Activated CD8-positive, alpha-beta memory T cell treated with anti-CD3 and anti-CD28 coated beads, Interleukin-2, amount 50 U/mL, for 1 hour (primary cell): Measurements from ENCODE around the gene TMEM63B.
"Not testable (repeated sequence)": the region's sequence is repeated elsewhere in the genome, so short reads cannot be mapped to it uniquely, and the experiment has no call there.

ENCODE experiments used
- DNase-seq: peaks from one replicate; pipeline ENCODE4 v3.0.0-alpha.2; 2020; ENCODE audit errors: extremely low read depth

TMEM63B gene

DNA sequence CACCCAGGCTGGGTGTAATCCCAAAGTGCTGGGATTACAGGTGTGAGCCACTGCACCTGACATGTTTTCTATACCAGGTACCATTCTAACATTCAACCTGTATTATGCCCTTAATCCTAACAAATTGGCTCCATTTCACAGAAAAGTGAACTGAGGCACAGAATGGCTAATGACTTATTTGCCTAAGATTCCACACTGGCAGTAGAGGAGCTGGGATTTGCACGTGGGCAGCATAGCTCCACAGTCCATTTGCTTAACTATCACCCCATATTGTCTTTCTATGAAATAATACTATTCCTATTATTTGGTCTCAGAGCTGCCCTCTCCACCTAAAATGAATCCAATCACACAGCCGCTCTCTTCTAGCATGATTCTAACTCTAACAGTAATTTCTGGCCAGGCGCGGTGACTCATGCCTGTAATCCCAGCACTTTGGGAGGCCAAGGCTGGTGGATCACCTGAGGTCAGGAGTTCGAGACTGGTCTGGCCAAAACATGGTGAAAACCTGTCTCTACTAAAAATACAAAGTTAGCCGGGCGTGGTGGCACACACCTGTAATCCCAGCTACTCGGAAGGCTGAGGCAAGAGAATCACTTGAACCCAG is 66.1 kb downstream of the TMEM63B start:
- DNase-seq = no peak

DNA sequence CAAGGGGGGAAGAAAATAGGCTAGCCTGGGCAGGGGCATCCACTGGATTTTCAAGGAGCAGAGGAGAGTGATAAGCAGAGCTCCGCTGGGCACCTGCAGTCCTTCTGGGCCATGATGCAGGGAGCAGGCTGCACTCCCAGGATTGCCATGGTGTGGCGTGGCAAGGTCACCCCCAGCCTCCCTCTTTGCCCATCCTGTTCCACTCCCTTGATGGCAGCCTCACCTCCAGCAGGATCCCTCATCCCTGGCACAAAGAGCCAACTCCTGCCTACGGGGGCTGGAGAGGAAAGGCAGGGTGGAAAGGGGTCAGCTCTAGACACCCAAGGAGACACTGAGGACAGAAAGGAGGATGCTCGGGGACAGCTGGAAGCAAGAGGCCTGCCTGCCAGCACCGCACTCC is 67.0 kb downstream of the TMEM63B start:
- no peak for DNase-seq

DNA sequence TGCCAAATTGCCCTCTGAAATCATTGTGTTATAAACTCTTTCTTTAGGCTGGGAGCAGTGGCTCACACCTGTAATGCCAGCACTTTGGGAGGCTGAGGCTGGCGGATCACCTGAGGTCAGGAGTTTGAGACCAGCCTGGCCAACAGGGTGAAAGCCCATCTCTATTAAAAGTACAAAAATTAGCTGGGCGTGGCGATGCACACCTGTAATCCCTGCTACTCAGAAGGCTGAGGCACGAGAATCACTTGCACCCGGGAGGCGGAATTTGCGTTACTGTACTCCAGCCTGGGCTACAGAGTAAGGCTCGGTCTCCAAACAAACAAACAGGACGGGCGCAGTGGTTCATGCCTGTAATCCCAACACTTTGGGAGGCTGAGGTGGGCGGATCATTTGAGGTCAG is 69.0 kb downstream of the TMEM63B start:
- DNase-seq = not testable (repeated sequence)

DNA sequence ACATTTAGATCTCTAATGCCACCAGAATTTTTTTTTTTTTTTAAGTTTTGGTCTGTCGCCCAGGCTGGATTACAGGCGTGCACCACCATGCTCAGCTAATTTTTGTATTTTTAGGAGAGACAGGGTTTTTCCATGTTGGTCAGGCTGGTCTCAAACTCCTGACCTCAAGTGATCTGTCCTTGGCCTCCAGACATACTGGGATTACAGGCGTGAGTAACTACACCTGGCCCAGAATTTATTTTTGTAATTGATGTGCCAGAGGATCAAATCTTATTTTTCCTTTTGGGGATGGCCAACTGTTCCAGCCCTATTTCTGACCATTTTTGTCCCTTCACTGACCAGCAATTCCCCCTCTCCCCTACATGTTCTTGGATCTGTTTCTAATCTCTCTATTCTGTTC is 71.3 kb downstream of the TMEM63B start:
- DNase-seq = no peak

DNA sequence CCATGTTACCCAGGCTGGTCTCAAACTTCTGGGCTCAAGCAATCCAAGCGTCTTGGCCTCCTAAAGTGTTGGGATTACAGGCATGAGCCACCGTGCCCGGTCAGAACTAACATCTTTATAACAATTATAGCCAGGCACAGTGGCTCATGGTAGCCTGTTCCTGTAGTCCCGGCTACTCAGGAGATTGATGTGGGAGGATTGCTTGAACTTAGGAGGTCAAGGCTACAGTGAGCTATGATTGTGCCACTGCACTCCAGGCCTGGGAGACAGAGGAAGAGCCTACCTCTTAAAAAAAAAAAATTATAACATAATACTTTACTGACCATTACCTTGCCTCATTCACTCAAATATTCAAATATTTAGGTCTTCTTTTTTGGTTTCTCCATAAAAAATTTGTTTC is 72.5 kb downstream of the TMEM63B start:
- no peak for DNase-seq

DNA sequence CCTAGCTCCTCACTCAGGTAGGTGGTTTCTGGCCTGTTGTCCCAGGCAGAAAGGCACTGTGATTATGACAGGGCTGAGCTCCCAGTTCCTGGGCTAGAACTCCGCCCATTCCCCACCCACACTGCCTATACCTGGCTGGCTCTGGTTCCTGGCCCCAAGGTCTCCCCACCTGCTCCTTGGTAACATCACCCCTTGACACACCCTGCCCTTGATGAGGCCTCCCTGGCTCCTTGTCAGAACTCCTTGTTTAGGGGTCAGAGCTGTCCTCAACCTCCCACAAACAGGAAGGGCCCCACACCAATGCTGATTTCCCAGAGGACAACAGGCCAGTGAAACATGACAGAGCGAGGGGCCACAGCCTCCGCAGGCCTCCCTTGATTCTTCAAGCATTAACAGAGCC is 73.8 kb downstream of the TMEM63B start:
- no peak for DNase-seq

DNA sequence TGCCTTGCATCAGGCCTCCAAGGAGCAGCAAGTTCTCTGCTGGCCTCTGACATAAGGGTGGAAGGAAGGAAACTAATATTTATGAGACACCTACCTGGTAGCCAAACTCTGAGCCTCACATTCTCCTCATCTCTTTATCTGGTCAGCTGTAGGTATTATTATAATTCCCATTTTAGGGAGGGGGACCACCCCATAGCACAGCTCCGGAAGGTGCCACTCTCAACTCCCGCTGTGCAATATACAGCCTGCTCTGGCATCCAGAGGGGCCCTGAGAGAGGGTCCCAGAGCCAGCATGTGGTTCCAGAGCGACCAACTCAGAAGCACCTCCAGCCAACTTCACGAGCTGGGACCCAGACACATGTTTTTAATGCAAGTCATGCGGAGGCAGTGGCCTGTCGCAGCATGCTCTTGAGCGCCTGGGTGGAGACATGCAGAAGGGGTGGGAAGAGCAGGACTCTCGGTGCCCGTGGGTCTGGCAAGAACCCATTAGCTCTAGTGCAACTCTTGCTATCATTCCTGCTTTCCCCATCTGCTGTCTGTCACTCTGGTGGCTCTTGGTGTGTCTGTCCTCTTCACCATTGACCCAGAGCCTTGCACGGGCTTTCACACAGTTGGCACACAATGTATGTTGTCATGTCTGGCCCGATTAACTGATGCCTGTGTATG is 74.4 kb downstream of the TMEM63B start:
- DNase-seq = no peak

DNA sequence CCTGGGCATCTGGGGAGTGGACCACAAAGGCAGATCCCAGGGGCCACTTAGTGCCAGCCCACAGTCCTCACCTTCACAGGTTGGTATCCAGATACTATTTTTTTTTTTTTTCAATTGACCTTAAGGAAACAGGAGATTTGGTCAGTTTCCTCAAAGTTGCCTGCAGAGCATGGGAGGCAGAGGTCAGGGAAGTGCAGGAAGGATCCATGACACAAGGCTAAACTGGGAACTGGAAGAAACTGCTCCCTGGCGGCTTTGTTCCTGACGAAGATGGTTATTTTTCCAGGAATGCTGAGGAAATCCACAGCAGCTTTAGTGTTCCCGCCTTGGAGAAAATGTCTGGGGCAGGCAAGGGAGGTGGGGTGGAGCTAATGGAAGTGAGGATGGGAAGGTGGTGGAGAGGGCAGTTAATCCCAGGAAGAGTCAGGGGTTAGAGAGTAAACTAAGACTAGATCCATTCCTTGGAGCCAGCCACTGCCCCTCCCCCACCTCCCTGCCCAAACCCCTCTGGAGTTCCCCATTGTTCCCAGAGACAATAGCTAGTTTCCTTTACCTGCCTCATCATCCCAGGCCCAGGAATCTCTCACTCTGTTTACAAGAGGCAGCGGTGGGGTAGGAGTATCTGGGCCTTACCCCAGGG is 75.1 kb downstream of the TMEM63B start:
- DNase-seq = no peak

DNA sequence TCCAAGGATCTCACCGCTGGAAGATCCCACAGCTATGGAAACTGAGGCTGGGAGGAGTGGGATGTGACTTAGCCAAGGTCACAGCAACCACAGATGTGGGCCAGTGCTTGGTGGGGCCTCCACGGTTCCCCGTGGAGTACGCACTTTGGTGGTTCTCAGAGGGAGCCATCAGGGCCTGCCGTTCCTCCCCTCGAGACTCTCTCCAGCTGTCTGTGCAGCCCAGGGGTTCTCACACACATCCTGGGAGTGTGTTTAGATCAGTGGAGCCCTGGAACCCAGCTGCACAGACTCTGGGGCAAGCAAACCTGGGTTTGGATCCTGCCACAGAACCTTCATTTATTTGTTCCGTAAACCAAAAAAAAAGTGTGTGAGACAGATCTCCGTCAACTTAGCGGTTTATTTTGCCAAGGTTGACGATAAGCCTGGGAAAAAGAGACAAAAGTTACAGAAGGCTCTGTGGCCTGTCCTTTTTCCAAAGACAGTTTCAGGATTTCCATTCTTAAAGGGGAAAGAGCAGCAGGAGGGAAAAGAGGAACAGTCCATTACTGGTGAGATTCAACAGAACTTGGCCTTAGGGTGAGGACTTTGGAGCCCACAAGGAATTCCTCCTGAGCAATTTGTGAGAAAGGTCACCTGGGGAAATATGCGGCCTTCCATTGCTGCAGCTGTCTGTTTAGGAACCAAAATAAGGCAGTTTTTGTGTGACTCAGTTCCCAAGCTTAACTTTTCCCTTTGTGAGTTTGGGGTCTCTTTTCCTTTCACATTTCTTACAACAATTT is 75.8 kb downstream of the TMEM63B start:
- DNase-seq = no peak

DNA sequence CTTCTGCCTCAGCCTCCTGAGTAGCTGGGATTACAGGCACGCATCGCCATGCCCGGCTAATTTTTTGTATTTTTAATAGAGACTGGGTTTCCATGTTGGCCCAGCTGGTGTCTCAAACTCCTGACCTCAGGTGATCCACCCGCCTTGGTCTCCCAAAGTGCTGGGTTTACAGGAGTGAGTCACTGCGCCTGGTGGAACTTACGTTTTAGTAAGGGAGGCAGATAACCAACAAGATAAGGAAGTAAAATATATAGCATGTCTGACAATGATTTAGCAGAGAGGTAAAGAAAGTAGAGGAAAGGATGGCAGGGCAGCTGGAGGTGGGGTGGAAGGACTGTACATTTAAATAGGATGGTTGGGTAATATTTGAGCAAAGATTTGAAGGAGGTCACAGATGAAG is 76.6 kb downstream of the TMEM63B start:
- DNase-seq = no peak
